Left renal cortex interstitium (tissue), 4 donors: ENCODE measurements around the gene CEACAM16. TPM values are rescaled to one million over a fixed set of nuclear protein-coding genes. Genes with fewer than 3 reads are reported as not detected.
"Not testable (repeated sequence)": the region's sequence is repeated elsewhere in the genome, so short reads cannot be mapped to it uniquely, and the experiment has no call there.

Experiments used
- DNase-seq, 4 donors: peaks; one replicate each; pipeline ENCODE4 v3.0.0-alpha.2; 2013; ENCODE audit warnings: low read depth in 4 of 4, low spot score in 2 of 4, missing footprints in 1 of 4
- polyA plus RNA-seq, 4 donors: library from polyadenylated mRNA; unstranded; fragments of 120-200 nt; gene quantifications; one replicate each; pipeline ENCODE4 v1.2.1, GENCODE V29; 2013; ENCODE audit not compliant: insufficient read length in 4 of 4

Gene CEACAM16
- polyA plus RNA-seq, 4 donors: not detected

DNA sequence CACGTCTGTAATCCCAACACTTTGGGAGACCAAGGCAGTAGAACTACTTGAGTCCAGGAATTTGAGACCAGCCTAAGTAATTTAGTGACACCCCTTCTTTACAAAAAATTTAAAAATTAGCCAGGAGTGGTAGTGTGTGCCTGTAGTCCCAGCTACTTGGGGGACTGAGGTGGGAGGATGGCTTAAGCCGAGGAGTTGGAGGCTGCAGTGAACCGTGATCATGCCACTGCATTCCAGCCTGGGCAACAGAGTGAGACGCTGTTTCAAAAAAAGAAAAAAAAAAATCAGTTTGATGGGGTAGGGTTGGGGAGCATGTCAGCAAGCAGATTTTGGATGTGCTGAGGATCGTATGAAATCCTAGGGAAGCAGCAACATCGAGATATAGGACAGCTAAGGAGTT, 23.4 kb upstream of the CEACAM16 start:
- no peak for DNase-seq

DNA sequence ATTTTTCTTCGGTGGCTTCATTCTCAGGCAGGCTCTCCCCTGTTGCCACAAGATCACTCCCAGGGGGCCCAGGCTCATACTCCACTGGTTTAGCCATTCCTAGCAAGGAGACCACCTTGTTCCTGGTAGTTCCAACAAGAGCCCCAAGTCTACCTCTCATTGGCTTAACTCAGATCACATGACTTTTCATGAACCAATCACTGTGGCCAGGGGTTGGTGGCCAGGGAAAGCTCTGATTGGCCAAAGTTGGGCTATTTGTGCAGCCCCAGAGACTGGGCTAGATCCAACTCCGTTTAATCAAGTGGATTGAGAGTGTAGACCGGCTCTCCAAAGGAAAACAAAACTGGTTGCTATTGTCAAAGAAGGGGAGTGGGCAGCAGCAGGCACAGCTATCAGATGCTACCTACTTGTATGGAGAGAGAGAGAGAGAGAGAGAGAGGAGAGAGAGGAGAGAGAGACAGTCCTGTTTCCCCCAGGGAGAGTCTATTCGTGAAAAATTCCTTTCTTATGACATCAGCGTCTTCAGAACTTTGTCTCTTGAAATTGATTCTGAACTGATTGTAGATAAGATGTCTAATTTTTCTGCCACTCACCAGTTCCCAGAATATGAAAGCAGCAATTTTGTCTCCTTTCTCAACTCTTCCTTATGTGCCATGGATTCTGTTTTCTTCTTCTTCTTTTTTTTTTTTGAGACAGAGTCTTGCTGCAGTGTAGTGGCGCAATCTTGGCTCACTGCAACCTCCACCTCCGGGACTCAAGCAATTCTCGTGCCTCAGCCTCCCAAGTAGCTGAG, 21.7 kb upstream of the CEACAM16 start:
- no peak for DNase-seq

DNA sequence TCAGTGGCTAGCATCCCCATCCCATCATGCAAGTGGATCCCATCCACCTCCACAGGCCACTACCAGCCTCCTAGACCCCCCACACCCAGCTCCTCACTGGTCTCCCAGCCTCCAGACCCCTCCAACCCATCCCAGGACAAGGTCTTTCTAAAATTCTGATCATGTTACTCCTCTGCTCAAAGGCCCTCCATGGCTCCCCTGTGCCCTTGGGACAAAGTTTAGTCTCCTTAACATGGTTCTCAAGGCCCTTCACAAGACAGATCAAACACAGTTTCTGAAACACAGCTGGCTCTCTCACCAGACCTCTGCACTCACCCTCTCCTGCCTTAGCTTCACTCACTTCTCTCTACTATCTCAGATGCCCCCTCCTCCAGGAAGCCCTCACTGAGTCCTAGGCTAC, 18.4 kb upstream of the CEACAM16 start:
- DNase-seq: no peak

DNA sequence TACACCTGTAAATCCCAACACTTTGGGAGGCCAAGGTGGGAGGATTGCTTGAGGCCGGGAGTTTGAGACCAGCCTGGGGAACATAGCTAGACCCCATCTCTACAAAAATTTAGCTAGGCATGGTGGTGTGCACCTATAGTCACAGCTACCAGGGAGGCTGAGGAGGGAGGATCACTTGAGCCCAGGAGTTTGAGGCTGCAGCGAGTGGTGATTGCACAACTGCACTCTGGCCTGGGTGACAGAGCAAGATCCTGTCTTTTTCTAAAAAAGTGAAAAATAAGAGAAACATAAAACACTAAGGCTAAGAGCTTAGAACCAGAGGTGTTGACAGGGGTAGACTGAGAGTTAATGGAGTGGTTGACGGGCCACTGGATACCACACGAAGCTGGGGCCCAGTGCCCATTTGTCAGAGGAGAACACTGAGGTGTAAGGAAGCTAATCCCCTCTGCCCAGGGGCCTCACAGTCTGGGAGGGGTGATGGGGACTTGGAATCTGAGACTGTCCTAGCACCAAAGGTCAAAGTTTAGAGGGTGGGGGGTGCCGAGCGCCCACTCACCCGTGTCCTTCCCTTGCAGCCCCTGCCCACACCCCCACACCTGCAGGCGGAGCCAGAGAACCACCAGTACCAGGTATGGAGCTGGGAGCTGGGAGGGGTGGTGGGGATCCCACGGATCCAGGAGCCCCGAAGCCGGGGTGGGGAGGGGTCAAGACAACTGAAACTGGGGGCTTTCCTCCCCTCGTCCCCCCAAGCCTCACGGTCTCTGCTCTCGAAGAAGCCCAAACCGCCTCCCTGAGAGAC, 16.8 kb upstream of the CEACAM16 start:
- DNase-seq: no peak

DNA sequence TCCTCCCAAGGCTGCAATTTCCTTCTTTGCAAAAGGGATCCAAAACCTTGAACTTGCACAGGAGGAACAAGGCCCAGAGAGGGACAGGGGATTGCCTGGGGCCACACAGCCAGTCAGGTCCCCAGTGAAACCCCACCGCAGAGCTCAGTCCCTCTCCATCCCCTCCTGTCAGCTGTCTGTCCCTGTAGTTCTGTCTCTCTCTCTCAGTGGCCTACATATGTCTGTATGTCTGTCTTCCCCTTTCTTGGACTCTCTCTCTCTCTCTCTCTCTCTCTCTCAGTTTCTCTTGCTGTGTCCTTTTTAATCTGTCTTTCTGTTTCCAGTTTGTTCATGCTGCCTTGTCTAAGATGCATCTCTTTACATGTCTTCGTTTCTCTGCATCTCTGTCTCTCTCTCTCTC, 16.1 kb upstream of the CEACAM16 start:
- DNase-seq: no peak

DNA sequence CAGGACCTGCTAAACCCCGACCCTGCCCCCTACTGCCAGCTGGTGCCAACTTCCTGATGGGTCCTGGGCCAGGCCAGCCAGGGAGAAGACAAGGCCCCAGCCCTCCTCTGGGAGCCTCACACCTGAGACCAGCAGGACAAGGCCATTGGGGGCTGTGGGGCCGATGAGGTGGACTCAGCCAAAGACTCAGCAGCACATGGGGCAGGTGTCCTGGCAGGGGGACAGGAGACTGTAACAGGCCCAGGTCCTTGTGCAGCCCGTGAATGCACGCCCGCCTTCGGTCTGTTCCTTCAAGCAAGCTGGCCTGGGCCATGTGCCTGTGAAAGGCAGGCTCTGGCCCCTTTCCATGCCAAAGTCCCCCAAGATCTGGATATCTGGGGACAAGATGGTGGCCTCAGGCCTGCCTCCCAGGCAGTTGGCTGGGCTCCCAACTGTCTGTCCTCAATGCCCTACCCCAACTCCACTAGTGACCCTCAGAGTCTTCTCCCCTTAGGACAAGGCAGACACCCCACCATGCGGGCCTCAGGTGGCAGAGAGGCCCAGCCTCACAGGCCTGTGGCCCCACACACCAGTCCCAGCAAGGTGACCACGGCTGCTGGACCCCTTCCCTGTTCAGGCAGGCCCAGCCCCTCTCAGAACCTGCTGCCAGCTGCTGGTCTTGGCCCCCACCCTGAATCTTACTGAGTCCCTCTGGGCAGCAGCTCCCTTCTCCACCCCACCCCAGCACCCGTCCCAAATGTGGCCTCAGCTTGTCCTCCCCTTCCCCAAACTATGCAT, 15.3 kb upstream of the CEACAM16 start:
- DNase-seq: no peak

DNA sequence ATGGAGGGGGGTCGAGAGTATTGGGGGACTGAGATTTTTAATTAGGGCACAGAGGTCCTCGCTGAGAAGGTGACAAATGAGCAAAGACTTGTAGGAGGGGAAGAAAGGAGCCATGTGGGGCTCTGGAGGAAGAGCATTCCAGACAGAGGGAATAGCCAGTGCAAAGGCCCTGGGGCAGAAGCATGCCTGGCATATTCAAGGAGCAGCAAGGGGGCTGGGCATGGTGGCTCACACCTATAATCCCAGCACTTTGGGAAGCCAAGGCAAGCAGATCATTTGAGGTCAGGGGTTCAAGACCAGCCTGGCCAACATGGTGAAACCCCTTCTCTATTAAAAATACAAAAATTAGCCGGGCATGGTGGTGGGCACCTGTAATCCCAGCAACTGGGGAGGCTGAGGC, 14.6 kb upstream of the CEACAM16 start:
- not testable (repeated sequence) for DNase-seq

DNA sequence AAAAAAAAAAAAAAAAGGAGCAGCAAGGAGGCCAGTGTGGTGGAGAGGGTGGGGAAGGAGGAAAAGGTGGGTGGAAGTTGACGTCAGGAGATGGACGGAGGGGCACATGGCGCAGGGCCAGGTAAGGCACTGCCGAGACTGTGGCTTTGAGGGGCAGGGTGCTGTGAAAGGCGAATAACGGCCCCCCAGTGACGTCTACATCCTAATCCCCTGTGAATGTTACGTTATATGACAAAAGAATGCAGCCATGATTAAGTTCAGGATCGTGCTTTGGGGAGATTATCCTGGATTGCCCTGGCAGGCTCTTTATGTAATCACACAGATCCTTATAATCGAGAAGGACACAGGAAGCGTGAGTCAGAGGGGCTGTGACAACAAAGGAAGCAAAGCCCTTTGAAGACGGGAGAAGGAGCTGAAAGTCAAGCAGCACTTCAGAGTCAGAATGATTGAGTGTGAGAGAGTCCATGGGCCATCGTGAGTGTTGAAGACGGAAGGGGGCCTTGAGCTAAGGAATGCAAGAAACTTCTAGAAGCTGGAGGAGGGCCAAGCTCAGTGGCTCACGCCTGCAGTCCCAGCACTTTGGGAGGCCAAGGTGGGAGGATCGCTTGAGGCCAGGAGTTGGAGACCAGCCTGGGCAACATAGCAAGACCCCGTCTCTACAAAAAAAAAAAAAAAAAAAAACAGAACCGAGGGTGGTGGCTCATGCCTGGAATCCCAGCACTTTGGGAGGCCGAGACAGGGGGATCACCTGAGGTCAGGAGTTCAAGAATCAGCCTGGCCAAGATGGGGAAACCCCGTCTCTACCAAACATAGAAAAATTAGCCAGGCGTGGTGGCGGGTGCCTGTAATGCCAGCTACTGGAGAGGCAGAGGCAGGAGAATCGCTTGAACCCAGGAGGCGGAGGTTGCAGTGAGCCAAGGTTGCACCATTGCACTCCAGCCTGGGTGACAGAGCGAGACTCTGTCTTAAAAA, 13.8 kb upstream of the CEACAM16 start:
- DNase-seq: no peak

DNA sequence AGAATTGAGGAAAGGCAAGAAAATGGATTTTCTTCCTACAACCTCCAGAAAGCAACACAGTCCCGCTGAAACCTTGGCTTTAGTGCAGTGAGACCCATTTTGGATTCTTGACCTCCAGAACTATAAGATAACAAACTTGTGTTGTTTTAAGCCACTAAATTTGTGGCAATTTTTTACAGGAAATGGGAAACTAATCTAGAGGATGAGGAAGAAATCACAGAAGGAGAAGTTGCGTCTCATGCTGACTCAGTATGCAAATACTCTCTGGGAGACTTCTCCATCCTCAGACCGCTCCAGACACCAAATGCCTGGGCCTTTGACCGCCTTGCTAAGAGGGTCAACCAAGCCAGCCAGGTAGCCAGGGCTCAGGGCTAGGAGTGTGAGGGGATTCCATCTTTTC, 13.1 kb upstream of the CEACAM16 start:
- DNase-seq: no peak

DNA sequence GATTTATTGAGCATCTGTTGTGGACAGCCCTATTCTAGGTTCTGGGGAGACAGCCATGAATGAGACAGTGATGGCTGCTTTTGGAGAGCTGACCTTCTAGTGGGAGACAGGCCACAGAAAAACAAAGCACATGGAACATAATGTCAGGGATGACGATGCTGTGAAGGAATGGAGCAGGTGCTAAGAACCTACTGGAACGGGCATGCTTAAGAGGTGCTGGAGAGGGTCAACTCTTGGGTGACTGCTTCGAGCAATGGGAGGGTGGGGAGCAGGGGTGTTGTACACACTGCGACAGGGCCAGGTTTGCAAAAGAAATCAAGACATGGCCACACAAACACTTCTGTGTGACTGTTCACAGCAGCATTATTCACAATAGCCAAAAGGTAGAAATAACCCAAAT, 12.1 kb upstream of the CEACAM16 start:
- no peak for DNase-seq

DNA sequence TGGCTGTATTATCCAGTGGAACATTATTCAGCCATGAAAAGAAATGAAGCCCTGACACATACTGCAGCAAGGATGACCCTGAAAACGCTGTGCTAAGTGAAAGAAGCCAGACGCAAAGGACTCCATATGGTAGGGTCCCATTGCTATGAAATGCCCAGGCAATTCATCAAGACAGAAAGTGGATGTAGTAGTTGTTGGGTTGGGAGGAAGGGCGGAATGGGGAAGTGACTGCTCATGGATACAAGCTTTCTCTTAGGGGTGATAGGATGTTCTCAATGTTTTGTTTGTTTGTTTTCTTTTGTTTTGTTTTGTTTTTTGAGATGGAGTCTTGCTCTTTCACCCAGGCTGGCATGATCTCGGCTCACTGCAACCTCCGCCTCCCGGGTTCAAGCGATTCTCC, 11.1 kb upstream of the CEACAM16 start:
- no peak for DNase-seq

DNA sequence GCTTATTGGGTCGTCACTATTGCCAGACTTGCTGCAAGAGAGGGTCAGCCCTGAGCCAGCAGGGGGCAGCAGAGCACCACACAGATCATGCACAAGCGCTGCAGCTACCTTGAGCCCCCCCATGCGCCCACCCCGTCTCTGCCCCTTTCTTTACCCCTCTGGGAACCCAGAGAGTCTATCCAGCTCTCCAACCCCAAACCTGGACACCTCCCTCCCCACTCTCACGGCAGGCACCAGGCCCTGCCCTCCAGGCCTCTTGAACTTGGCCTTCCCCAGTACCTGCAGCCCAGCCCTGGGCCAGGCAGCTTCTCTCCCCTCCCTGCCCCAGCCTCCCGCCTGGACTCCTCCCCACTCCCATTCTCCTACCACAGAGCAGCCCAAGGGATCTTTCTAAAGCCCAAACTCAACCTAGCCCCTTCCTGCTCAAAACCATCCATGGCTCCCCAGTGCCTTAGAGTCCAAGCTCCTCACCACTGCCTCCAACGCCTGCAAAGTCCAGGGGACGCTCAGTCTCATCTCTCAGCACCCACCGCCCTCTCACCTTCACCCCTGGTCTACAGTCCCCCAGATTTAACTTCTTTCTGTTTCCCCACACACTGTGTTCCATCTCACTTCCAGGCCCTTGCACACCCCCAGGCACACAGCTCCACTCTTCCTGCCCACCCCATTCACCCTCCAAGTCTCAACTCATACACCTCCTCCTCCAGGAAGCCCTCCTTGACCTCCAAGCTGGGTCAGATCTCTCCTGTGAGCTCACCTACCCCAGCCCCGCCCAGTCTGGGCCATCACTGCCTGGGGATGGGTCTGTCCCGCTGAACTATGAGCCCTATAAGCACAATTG, 9.4 kb upstream of the CEACAM16 start:
- peak in 1 of 4 donors; percentile 56 for DNase-seq

DNA sequence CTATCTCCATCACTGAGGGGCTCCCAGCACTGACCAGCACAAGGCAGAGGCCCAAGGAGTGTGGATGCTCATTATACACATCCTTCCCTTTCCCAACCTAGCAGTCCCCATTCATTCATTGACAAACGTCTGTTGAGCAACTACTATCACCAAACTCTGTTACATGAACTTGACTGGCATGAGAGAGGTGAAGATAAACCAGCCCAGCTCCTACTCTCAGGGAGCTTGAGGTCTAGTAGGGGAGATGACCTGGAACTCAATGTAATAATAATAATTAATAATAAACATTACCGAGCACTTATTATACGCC, 8.9 kb upstream of the CEACAM16 start:
- no peak for DNase-seq

DNA sequence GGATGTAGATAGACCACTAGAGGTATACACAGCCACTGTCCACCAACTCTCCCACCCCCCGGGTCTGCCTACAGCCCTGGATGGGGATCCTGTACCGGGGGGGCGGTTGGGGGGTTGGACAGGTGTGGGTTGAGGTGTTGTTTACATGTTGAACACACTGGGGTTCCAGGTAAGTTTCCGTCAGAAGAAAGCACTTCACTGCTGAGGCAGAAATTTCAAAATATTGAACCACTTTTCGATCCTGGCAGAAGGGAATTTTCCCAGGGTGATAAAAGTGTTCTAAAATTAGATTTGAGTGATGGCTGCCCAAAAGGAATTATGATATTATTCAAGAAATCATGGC, 6.6 kb upstream of the CEACAM16 start:
- no peak for DNase-seq

DNA sequence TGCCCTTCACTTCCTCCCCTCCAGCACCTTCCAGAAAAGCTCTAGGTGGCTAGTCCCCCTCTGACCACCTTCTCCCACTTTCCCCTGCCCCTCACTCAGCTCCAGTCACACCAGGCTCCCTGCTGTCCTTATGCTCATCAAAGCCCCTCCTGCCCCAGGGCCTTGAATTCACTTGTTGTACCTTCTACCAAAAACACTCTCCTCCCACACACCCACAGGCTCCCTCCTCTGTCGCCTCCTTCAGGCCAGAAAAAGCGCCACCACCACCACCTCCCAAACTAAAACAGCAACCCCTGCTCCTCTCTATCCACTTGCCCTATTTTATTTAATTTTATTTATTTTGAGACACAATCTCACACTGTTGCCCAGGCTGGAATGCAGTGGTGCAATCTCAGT, 4.8 kb upstream of the CEACAM16 start:
- DNase-seq: no peak

DNA sequence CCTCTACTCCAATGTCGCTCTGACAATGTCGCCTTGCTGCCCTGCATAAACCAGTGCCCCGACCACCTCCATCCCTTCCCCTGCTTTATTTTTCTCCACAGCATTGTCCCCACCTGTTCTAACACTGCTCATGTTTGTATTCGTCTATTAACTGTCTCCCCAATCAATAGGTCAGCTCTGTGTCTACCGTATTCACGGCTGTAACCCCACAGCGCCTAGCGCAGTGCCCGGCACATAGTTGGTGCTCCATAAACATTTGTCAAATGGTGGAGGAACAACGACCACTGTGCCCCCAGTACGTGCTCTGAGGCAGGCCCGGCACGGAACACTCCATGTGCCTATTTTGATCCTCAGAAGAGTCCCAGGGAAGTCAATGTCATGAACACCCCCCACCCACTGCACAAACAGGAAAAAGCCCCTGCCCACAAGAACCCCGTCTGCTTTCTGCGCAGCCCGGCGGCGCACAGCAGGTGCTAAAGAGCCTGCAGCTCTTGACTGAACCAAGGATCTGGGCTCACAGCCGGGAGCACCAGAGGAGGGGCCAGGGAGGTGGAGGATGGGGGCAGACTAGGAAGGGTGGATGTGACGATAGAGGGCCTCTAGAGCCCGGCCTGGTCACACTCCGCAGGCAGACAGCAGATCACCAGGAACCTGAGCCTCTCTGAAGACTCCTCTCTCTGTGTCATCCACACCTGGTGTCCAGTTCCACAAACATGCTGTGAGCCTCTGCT, 1.8 kb upstream of the CEACAM16 start:
- no peak for DNase-seq

DNA sequence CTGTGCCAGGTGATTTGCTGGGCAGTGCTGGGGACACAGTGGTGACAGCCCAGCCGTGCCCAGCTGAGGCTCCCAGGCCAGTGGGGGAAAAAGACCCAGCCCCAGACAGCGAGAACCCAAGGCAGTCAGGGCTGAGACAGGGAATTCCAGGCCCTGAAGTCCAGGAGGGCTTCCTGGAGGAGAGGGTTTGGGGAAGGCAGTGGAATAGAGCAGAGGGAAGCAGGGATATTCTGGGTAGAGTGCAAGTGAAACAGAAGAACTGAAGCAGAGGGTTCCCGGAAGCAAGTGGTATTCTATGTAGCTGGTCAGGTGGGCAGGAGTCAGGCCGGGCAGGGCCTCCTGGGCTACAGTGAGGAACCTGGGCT, 1.3 kb upstream of the CEACAM16 start:
- no peak for DNase-seq

DNA sequence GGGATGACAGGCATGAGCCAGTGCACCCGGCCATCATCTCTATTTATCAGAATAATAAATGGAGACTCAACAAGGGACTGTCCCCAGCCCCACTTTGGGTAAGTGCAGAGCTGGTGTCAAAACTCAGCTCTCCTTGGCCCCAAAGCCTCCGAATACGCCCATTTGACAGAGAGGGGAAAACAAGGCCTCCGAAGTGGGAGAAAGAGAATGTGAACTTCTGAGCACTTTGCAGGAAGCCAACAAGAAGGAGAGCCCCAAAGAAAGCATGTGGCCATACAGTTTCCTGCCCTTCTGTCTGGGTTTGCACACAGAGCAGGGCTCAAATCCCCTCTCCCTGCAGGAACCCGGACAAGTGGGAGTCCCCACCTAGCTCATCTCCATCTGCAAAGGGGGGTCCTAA, 1.6 kb downstream of the CEACAM16 start:
- no peak for DNase-seq

DNA sequence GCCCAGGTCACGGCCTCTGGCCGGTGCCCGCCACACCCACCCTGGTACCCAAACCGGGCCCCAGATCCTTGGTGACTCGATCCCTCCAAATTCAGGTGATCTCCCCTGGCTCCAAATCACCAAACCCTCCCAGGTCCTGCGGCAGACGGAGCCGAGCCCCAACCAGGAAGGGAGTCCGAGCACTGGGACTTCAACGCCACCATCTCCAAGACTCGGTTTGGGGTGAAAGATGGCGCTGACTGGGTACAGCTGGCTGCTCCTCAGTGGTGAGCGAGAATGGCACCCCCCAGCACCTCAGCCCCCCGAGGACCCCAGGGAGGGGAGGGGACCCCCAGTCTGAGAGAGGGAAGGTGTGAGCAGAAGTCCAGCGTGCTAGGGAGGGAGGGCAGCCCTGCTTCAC, 2.3 kb downstream of the CEACAM16 start:
- DNase-seq: no peak
